ENCODE results near the gene ASPSCR1. TPM values are rescaled to one million over a fixed set of nuclear protein-coding genes. Genes with fewer than 3 reads are reported as not detected.

The ASPSCR1 gene
- total and polyA plus RNA-seq, 10 of the 15 experiments (the other 5 are each of a cell fraction or from before 2014, with no cell fraction given) = 1.5 to 48.4 (median 25.4) TPM

- ATAC-seq (no peak), FAIRE-seq (no peak), DNase-seq (ENCODE audit: low read depth, low spot score) (no peak)
- no peak for TF ChIP-seq KLF5 (IDR thresholded peaks at IDR 0.05; ENCODE audit: partially characterized antibody)
- TF ChIP-seq SP1 (IDR thresholded peaks at IDR 0.05; ENCODE audit: low read depth, low read length) = no peak
- no peak for TF ChIP-seq IKZF1 (conservative IDR thresholded peaks at IDR 0.05)
- TF ChIP-seq JUNB (IDR thresholded peaks at IDR 0.05) = no peak
- TF ChIP-seq NFIC (IDR thresholded peaks at IDR 0.05; ENCODE audit: low read depth, low read length) = no peak
- TF ChIP-seq ASH2L (IDR thresholded peaks at IDR 0.05; ENCODE audit: borderline replicate concordance, low read depth) = no peak
- TF ChIP-seq EED (IDR thresholded peaks at IDR 0.05; ENCODE audit: low read depth) = no peak
- TF ChIP-seq RUNX3 (IDR thresholded peaks at IDR 0.05; ENCODE audit: low read length) = no peak
- TF ChIP-seq MYC (IDR thresholded peaks at IDR 0.05; ENCODE audit: insufficient read depth, insufficient read length, insufficient replicate concordance, low read length, severe bottlenecking) = no peak
- TF ChIP-seq EZH2 (IDR thresholded peaks at IDR 0.05; ENCODE audit: borderline replicate concordance, control insufficient read depth, low read depth, low read length) = no peak
- no peak for TF ChIP-seq POLR2A (IDR thresholded peaks at IDR 0.05; ENCODE audit: low read depth, low read length)
- TF ChIP-seq ATF2 (IDR thresholded peaks at IDR 0.05; ENCODE audit: low read length) = no peak
- no peak for TF ChIP-seq SIN3A (IDR thresholded peaks at IDR 0.05; ENCODE audit: low read depth, low read length)
- TF ChIP-seq TCF12 (IDR thresholded peaks at IDR 0.05; ENCODE audit: low read depth, low read length) = no peak
- no peak for TF ChIP-seq E4F1 (IDR thresholded peaks at IDR 0.05; ENCODE audit: borderline replicate concordance, partially characterized antibody)
- no peak for TF ChIP-seq POLR2AphosphoS2 (IDR thresholded peaks at IDR 0.05; ENCODE audit: low read depth, low read length)
- no peak for TF ChIP-seq MAX (IDR thresholded peaks at IDR 0.05; ENCODE audit: low read depth, low read length)
- no peak for TF ChIP-seq GATAD2B (conservative IDR thresholded peaks at IDR 0.05; ENCODE audit: low read depth)
- TF ChIP-seq SUZ12 (IDR thresholded peaks at IDR 0.05; ENCODE audit: unreplicated experiment) = no peak
- Histone ChIP-seq H3K4me2 (ENCODE audit: control insufficient read depth, insufficient read depth) (no peak overlapping the region), H3K27me3 (replicated peaks in 1 of 2; ENCODE audit: control insufficient read depth in 2 of 2, insufficient read depth in 2 of 2, low read length in 1 of 2) (no peaks in the 10 kb centered on the region), H3K4me3 (no peak overlapping the region), H3K27ac (ENCODE audit: control insufficient read depth, insufficient read depth) (no peak overlapping the region), H3K36me3 (ENCODE audit: control insufficient read depth in 2 of 2, insufficient read depth in 2 of 2, low read length in 1 of 2) (no peaks in the 10 kb centered on the region), H3K9ac (ENCODE audit: control insufficient read depth, insufficient read depth, low read length) (no peak overlapping the region), H3K4me1 (ENCODE audit: control insufficient read depth, insufficient read depth, low read length) (no peaks in the 10 kb centered on the region), H4K20me1 (ENCODE audit: control insufficient read depth, insufficient read depth) (no peaks in the 10 kb centered on the region), H2AFZ (ENCODE audit: control insufficient read depth, low read depth, low read length) (no peak overlapping the region), H3K9me3 (replicated peaks; ENCODE audit: control insufficient read depth, insufficient read depth, low read length) (no peaks in the 10 kb centered on the region), H3K79me2 (ENCODE audit: control insufficient read depth, insufficient read depth, low read length) (no peaks in the 10 kb centered on the region)
- 78% methylated on average over 6 of the region's 6 CpGs for WGBS (ENCODE audit: insufficient coverage, insufficient replicate concordance, low lambda C conversion rate, missing lambda C conversion rate)
- POLR2A ChIA-PET = no interaction called here
- CTCF ChIA-PET = no interaction called here
- RAD21 ChIA-PET (ENCODE audit: unreplicated experiment) = no interaction called here
- SMC1A ChIA-PET (ENCODE audit: uncharacterized antibody, unreplicated experiment) = no interaction called here
- BruUV-seq (replicated peaks) = no TSS peak
- in situ Hi-C loops (cut with MboI) (no loop called here), intact Hi-C loops (cut with micrococcal nuclease; ENCODE audit: unreplicated experiment) (no loop called here)
Observed at GRCh38 chr17:82007228-82007494, 29.7 kb downstream of the ASPSCR1 start.
